Hepatocyte (in vitro differentiated cells): ENCODE results near the gene SLBP.

Experiments
- CTCF ChIP-seq: fragments of 200-600 bp; sonication (generic); IDR thresholded peaks from 2 replicates; pipeline ENCODE4 v1.5.1; 2016; ENCODE audit warnings: antibody characterized with exemption, mild to moderate bottlenecking; ENCODE audit not compliant: poor library complexity
- EZH2 ChIP-seq: fragments of 200-600 bp; sonication (generic); IDR thresholded peaks from 2 replicates; pipeline ENCODE4 v1.6.1; 2016; ENCODE audit warnings: antibody characterized with exemption, mild to moderate bottlenecking, borderline replicate concordance

DNA sequence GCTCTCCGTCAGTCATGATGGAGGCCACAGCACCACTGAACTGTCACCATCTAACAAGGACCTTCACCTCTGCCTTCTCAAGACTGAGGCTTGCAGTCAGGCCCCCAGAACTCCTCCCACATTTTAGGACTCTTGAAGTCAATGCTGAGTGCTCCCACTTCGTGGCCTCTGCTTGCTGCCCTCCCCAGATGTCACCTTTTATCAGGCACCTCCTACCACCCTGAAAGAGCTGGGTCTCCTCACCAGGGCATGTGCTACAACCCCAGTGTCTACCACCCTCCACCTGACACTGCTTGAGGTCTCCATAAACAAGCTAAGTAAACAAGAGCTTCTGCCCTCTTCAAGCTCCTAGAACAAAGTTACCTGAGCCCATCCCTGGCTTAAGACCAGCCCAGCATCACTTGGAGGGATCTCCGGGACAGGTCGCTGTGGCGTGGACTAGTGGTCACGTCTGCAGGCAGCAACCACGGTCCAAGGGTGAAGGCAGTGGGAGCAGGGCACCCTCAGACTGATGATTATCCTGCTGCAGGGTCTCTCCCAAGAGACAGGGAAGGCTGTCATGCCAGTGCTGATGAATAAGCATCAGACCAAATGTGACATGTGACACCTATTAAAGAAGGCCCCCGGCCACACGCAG is 20.3 kb downstream of the SLBP start:
- TF ChIP-seq CTCF: no peak
- TF ChIP-seq EZH2: no peak
